ENCODE results near the gene SLC35D2.
"Not testable (repeated sequence)": the region's sequence is repeated elsewhere in the genome, so short reads cannot be mapped to it uniquely, and the experiment has no call there.

Gene SLC35D2

DNA sequence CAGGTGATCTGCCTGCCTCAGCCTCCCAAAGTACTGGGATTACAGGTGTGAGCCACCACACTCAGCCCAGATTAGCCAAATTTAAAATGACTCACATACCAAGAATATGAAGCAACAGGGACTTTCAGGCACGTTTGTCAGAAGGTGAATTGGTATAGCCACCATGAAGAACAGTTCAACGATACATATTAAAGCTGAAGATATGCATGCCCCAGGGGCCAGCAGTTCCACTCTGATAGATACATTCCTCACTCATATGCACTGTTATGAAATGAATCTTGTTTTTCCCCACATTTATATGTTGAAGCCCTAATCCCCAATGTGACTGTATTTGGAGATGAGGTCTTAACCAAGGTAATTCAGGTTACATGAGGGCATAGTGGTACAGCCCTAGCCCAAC lies 22.5 kb downstream of the SLC35D2 start:
- DNase-seq (ENCODE audit: low spot score): no peak

- DNase-seq (ENCODE audit: low spot score): not testable (repeated sequence)
These were observed 23.0 kb downstream of the SLC35D2 start for GRCh38 chr9:96360523-96360922.

DNA sequence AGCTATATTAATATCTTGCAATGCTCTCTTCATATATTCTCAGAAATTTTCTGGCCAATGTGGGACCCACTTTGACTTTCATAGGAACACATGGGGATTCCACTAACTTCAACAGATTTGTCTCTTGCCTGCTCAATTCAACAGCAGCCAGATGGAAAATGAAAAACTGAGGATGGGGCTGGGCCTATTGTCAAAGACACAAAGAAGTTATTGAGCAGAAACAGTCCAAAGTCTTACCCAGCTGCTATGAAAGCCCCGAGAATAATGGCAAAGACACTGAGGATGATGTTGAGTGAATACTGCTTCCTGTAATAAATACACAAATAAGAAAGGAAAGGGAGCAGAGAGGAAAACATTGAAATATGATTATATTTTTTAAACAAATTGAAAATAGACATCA lies 32.6 kb downstream of the SLC35D2 start:
- DNase-seq (ENCODE audit: low spot score): no peak

DNA sequence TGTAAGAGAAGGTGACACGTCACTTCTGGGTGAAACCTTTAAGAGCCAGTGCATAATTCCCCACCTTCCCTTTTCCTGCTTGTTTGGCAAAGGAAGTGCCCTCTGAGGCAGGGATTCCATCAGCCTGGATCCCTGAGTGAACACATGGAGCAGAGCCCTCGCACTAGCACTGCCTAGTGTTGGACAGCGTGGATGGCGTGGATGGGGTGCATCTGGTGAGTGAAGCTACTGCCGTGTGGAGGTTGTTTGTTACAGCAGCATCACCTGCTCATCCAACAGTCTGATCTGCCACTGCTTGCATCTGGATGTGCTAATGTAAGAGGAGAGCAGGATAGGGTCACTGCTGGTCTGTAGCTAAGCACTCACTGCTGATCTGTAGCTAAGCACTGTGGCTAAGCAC lies 35.2 kb downstream of the SLC35D2 start:
- no peak for DNase-seq (ENCODE audit: low spot score)

- DNase-seq (ENCODE audit: low spot score): no peak
These were observed 38.0 kb downstream of the SLC35D2 start for GRCh38 chr9:96345551-96345950.

DNA sequence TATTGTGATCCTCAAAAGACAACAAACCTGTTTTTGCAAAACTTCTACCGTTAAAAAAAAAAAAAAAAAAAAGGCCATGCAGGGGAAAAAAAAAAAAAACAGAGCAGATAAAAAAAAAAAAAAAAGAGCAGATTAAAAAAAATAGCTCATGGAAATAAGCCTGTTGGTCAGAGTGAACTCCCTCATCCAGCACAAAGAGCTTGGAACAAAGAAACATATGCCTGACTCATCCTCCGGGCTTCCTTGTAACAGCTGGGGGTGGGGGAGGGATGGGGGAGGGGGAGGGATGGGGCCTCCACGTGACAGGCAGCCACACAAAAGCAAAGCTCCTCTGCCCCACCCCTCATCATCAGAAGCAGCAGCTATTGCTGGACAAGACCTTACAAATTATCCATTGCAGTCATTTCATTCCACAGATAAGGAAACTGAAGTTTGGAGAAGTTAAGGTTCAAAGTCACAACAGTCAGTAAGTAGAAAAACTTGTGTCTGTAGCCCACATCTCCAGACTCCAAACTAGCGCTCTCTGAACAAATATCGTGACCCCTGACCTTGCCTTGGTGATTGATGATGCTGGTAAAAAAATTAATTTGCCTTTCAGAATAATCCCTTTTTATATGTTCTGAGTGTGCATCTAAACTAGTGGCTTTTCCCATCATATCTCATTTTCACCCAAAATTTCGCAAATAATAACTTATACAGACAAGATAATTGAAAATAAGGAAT lies 38.9 kb downstream of the SLC35D2 start:
- DNase-seq (ENCODE audit: low spot score): no peak

DNA sequence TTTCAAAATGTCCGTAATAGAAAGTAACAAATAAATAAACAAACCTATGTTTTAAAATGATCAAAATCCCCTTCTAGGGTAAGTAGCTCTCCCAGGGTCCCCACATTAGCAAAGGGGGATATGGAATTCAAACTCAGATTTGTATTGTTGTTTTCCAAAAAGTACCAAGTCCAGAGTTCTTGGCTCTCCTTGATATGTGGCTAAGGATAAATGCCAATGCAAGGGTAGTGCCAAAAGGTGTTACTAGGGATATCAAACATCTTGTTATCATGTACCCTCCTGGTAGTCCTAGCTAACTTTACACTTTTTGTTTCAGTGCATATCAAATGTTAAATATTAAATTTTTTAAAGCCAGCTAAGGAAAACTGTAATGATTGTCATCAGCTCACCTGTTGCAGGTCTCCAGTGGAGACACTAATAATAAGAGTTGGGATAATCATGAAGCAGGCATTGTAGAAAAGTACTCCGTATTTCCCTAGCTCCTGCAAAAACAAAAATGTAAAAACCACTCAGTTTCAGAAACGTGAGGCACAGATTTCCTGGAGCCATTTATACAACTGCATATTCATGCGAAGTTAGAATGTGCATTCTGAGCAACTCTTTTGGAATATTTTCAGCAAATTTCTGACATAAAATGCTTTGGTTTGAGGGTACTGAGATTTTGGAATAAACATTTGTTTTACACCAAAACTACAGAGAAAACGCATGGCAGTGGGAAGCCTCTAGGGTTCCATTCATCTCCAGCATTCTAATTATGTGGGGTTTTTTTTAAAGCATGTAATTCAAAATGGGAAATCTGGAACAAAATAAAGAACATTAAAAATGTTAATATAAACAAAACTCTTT lies 39.8 kb downstream of the SLC35D2 start:
- no peak for DNase-seq (ENCODE audit: low spot score)

DNA sequence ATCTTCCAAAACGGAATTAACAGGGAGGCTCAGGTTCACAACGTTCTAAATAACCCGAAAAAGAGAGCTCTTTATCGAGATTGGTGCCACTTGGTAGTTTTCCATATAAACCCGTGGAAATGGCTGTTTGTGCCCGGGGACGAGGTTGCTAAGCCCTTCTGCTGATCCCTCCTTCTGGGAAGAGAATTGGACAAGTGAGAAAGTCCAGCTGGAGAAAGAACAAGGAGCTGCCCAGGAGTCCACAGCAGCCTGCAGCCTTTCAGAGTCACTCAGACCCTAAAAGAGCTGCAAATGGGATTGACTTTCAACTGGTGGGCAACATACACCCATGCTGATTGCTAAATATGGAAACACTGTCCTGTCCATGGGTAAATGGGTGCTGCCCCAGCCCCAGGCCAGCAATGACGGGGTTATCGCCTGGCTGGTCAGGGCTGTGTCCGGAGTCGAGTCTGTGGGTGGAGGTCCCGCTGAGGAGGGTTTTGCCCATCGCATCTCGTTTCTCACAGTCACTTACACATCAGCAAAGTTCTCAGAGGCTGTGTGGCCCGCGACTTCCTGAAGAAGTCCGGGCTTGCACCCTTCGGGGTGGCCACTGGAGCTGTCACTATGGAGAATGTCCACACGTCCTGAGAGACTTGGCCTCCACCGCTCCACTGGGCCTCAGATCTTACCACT lies 40.8 kb downstream of the SLC35D2 start:
- DNase-seq (ENCODE audit: low spot score): no peak

- no peak for DNase-seq (ENCODE audit: low spot score)
These were observed 42.8 kb downstream of the SLC35D2 start for GRCh38 chr9:96340707-96341106.

- no peak for DNase-seq (ENCODE audit: low spot score)
These were observed 45.2 kb downstream of the SLC35D2 start for GRCh38 chr9:96338299-96338698.

DNA sequence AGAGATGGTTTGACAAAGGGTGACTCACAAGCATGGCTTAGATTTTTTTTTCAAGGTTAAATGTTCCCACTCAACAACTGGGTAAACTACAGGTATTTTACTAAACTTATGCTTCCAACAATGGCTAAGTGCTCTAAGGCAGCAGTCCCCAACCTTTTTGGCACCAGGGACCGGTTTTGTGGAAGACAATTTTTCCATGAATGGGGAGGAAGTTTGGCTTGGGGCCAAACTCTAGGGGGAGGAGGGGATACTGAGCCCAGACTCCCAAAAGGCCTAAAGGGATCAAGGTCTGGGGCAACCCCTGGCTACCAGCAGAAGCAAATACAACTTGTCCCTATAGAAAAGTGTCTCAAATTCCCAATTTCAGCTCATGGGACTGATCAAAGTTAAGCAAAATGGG lies 49.6 kb downstream of the SLC35D2 start:
- no peak for DNase-seq (ENCODE audit: low spot score)

- no peak for DNase-seq (ENCODE audit: low spot score)
These were observed 52.1 kb downstream of the SLC35D2 start for GRCh38 chr9:96331236-96331947.

DNA sequence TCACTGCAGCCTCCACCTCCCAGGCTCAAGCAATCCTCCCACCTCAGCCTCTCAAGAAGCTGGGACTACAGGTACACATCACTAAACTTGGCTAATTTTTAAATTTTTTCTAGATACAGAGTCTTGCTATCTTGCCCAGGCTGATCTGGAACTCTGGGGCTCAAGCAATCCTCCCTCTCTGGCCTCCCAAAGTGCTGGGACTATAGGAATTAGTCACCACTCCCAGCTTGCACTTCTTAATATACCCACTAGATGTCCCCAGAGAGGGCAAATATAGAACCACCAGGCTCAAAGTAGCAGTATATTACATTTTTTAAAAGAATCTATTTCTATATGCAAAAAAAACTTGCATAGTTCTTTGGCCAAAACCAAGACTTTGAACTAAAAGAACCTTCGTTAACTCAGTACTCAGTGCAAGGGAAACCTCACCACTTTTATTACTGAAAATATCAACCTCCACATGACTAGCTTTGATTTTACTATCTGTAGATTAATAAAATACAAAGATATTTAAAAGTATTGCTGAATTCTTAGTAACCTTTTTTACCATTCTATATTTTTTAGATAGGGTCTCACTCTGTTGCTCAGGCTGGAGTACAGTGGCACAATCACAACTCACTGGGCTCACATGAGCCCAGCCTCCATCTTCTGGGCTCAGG lies 55.7 kb downstream of the SLC35D2 start:
- peak; percentile 77 for DNase-seq (ENCODE audit: low spot score)

- no peak for DNase-seq (ENCODE audit: low spot score)
These were observed 60.3 kb downstream of the SLC35D2 start for GRCh38 chr9:96323169-96323568.

GRCh38 chr9:96322736-96323135 lies 60.8 kb downstream of the SLC35D2 start:
- DNase-seq (ENCODE audit: low spot score): not testable (repeated sequence)

DNA sequence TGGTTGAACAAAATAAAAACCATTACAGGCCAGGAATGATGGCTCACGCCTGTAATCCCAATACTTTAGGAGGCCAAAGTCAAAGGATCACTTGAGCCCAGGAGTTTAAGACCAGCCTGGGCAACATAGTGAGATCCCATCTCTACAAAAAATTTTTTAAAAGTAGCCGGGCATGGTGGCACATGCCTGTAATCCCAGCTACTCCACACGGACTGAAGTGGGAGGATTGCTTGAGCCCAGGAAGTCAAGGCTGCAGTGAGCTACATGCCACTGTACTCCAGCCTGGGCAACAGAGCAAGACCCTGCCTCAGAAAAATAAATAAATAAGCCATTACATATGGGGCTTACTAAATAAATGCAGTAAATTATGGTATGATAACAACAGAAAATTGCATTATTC lies 61.3 kb downstream of the SLC35D2 start:
- not testable (repeated sequence) for DNase-seq (ENCODE audit: low spot score)

DNA sequence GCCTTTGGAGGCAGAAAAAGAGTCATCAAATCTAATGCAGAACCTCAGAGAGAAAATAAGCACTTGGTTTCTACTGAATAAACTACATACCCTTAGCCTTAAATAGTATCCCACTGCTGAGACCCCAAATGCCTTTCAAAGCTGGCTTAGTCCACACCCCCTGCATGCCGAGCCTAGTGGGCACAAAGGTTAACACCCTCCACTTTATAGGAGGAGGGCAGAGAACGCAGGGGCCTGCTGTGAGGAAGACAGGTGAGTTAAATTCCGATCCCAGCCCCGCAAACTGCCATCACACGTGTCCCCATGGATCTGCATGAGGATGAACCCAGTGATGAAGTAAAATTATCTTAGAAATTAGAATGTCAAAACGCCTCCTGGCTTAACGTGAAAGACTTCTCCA lies 62.0 kb downstream of the SLC35D2 start:
- DNase-seq (ENCODE audit: low spot score): no peak

GRCh38 chr9:96320749-96321280 lies 62.7 kb downstream of the SLC35D2 start:
- DNase-seq (ENCODE audit: low spot score): no peak

- no peak for DNase-seq (ENCODE audit: low spot score)
These were observed 64.5 kb downstream of the SLC35D2 start for GRCh38 chr9:96318921-96319565.

- DNase-seq (ENCODE audit: low spot score): peak; percentile 46
These were observed 66.1 kb downstream of the SLC35D2 start for GRCh38 chr9:96317335-96317980.

Measured in CD4-positive, alpha-beta T cell treated with Interleukin-15 for 4 hours (primary cell).